ENCODE data around the gene ATOH8. TPM values are rescaled to one million over a fixed set of nuclear protein-coding genes. Genes with fewer than 3 reads are reported as not detected.

The ATOH8 gene
- polyA plus RNA-seq, 6 donors from 2014 or later: not detected

DNA sequence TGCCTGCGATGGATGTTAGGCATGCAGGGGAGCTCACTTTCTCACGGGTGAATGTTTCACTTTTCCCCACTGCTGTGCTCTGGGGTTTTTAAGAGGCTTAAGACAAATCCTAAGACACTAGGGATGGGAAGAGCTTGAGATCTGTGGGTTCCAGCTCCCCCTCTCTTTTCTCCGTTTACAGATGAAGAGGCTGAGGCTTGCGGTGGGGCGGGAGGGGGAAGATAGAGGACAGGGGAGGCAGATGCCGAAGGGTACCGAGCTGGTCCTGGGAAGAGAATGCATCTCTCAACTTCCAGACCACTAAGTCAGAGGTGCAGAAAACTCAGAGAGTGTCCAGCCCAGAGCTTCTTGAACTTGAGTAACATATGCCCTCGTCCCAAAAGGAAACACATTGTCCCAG is 8.2 kb upstream of the ATOH8 start:
- H3K27me3 Mint-ChIP-seq: peaks cover 16 to 44% (median 42%) of the 10 kb centered on the region in 3 donors
- peaks cover 0 to 12% (median 6%) of the 10 kb centered on the region in 7 donors for H3K9me3 Mint-ChIP-seq
- peaks cover 32 to 54% (median 37%) of the 10 kb centered on the region in 3 donors for H3K4me1 Mint-ChIP-seq
- peak overlapping the region in 3 of 8 donors; percentile 21 to 45 (median 40) for H3K4me3 Mint-ChIP-seq
- DNase-seq (no peak), ATAC-seq (ENCODE audit: low read depth in 2 of 2) (no peak)
- peaks cover 0 to 8% of the 10 kb centered on the region in 2 donors for H3K36me3 Mint-ChIP-seq
- H3K27ac Mint-ChIP-seq: peak overlapping the region in 3 of 6 donors; percentile 37 to 89 (median 41)

DNA sequence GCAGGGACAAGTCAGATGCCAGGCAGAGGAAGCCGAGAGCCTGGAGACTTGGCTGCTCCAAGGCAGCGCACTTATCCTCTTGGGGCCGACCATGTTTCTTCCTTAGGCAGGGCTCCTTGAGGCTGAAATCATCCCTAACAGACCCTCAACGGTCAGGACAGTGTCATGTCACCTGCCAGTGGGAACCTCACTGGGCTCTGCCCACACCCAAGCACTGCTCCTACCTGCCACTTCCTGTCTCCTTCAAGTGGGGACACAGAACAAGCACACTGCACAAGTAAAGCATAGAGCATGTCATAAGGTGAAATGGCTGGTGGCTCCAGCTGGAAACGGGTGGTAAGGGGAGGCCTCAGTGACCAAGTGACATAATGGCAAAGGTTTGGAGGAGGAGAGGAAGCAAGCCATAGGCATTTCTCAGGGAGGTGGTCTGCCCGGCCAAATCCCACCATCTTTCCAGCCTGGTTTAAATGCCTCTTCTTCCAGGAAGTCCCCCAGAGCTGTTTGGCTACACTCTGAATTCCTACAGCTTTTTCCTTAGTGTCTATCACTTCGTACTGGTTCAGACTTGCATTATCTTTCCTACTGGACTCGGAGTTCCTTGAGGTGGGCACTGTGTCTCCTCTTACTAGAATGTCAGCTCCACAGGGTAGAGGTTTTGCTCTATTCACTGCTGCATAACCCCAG is 7.3 kb upstream of the ATOH8 start:
- peak overlapping the region in 1 of 6 donors; percentile 64 for H3K27ac Mint-ChIP-seq
- no peak for DNase-seq
- H3K4me3 Mint-ChIP-seq: peak overlapping the region in 2 of 8 donors; percentile 18 to 57
- H3K27me3 Mint-ChIP-seq: peaks cover 14 to 42% (median 39%) of the 10 kb centered on the region in 3 donors
- no peak for ATAC-seq (ENCODE audit: low read depth in 2 of 2)
- peaks cover 0 to 8% of the 10 kb centered on the region in 2 donors for H3K36me3 Mint-ChIP-seq
- H3K4me1 Mint-ChIP-seq: peaks cover 32 to 57% (median 37%) of the 10 kb centered on the region in 3 donors
- peaks cover 0 to 12% (median 6%) of the 10 kb centered on the region in 7 donors for H3K9me3 Mint-ChIP-seq

DNA sequence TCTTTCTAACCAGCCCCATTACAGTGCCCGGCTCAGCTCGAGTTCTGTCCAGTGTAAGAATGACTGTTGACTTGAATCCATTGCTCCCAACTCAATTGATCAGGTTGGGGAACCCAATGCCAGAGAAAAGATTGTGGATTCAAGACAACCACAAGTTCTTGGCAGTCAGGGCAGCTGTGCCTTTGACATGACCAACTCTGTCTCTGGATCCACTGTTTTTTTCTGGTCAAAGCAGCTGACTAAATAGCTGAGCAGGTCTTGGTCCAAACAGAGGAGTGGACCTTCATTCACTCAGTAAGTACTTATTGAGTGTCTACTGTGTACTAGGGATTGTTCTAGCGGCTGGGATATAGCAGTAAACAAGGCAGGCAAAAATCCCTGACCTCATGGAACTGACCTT is 6.3 kb upstream of the ATOH8 start:
- peaks cover 0 to 12% (median 6%) of the 10 kb centered on the region in 7 donors for H3K9me3 Mint-ChIP-seq
- peaks cover 9 to 42% (median 37%) of the 10 kb centered on the region in 3 donors for H3K27me3 Mint-ChIP-seq
- DNase-seq (no peak), ATAC-seq (ENCODE audit: low read depth in 2 of 2) (no peak)
- H3K4me3 Mint-ChIP-seq: peak overlapping the region in 2 of 8 donors; percentile 17 to 22
- H3K36me3 Mint-ChIP-seq: peaks cover 0 to 8% of the 10 kb centered on the region in 2 donors
- peak overlapping the region in 1 of 6 donors; percentile 89 for H3K27ac Mint-ChIP-seq
- H3K4me1 Mint-ChIP-seq: peaks cover 32 to 59% (median 37%) of the 10 kb centered on the region in 3 donors

- H3K9me3 Mint-ChIP-seq: peaks cover 0 to 12% (median 6%) of the 10 kb centered on the region in 7 donors
- ATAC-seq (ENCODE audit: low read depth in 2 of 2) (peak; percentile 85 to 88), DNase-seq (peak; percentile 39)
- peaks cover 15 to 40% (median 30%) of the 10 kb centered on the region in 3 donors for H3K27me3 Mint-ChIP-seq
- H3K27ac Mint-ChIP-seq: peak overlapping the region in 4 of 6 donors; percentile 11 to 71 (median 43)
- H3K36me3 Mint-ChIP-seq: peaks cover 0 to 8% of the 10 kb centered on the region in 2 donors
- H3K4me3 Mint-ChIP-seq: peak overlapping the region in 5 of 8 donors; percentile 20 to 34 (median 26)
- peaks cover 34 to 59% (median 40%) of the 10 kb centered on the region in 3 donors for H3K4me1 Mint-ChIP-seq
These were observed 5.6 kb upstream of the ATOH8 start for GRCh38 chr2:85748039-85748734.

DNA sequence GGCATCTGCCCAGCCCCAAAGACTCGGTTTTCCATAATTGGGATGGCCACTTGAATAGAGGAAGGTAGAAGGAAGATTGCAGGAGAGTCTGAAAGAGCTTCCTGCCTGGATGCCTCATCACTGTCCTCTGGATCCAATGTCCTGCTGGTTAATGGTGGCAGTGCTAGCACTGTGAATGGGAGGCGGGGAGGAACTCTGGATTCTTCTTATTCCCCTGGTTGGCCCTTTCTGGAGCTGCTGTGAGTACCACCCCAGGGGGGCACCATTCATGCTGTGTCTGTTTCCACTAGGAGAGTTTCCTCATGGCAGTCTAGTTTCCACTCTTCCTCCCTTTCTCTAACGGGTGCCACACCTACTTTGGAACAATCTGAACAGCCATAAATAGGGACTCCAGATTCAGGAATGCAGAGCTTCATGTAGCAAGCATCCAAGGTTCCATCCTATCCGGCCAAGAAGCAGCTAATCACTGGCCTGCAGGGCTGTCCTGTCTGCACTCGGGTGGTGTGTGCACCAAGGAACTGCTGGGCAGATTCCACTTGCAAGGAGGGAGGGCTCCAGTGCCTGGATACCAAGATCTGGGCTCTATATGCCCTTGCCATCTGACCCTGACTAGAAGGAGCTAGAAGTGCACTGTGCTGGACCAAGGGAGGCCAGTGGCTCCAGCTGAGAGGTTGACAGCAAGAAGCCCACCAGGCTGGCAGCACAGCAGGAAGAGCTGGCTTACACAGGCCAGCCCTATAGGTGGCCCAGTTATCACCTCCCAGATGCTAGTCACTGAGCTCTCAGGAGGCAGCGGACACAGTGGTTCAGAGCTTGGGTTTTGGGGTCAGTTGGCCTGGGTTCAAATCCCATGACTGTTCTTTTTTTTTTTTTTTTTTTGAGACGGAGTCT is 4.6 kb upstream of the ATOH8 start:
- Mint-ChIP-seq H3K4me1 (peaks cover 39 to 56% (median 47%) of the 10 kb centered on the region in 3 donors), H3K36me3 (peaks cover 0 to 8% of the 10 kb centered on the region in 2 donors), H3K27me3 (peaks cover 11 to 39% (median 22%) of the 10 kb centered on the region in 3 donors), H3K27ac (peak overlapping the region in 1 of 6 donors; percentile 54), H3K4me3 (peak overlapping the region in 3 of 8 donors; percentile 12 to 59 (median 32)), H3K9me3 (peaks cover 0 to 12% (median 6%) of the 10 kb centered on the region in 7 donors)
- DNase-seq (no peak), ATAC-seq (ENCODE audit: low read depth in 2 of 2) (no peak)

DNA sequence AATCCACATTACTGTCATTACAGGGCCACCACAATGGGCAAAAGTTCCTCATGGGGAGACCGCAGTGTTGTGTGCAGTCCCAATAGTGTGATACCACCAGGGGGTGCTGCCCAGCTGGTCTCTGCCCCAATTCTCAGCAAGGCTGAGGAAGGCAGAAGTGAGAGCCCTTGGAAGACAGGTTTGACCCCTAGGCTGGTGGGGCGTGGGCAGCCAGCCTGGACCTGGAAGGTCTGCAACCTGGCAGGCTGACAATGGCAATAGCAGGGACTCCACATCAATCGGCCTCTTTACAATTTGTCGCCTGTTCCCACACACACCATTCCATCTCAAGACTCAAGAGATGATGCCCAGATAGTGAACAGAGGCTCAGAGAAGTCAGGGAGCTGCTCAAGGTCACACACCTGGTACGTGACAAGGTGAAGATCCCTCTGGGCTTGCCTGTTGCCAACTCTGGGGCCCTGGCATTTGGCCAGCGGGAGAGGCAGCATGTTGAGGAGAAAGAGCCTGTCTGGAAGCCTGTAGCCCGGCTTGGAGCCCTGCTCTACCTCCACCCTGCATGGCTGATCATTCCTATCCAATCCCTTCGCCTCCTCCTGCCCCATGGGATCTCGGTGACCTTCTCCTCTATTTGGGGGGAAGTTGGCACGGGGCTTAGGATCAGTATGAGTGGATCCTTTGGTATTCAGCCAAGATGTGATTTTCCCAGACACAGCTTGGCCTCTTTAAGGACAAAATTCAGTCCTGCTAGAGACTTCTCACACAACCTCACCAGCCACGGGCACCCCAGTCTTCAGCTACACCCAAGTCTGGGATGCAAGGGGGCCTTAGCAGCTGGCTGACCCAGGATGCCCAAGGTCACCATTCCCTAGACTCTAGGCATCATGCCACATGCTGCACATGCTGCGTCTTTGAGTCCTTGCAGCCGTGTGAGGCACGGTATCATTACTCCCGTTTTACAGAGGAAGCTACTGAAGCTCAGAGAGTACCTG is 2.9 kb upstream of the ATOH8 start:
- H3K4me3 Mint-ChIP-seq: peak overlapping the region in 3 of 8 donors; percentile 39 to 61 (median 51)

DNA sequence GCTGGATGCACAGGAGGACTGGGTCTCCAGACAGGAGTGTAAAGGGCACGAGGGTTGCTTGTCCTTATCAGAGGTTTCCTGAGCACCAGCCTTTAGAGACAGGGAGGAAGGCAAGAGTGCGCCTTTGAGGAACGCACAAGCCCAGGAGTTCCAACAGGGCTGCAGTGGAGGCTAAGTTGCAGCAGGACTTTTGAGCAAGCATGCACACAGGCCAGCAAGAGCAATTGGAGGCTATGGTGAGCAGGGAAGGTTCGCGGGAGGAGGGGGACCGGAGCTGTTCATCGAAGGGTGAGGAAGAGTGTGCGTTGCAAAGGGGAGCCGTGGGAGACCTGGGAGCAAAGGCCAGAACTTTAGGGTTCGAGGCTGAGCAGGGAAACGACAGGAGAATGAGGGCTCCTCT is 2.2 kb upstream of the ATOH8 start:
- peaks cover 0 to 12% (median 6%) of the 10 kb centered on the region in 7 donors for H3K9me3 Mint-ChIP-seq
- peak overlapping the region in 2 of 6 donors; percentile 4 to 64 for H3K27ac Mint-ChIP-seq
- peaks cover 0 to 8% of the 10 kb centered on the region in 2 donors for H3K36me3 Mint-ChIP-seq
- peak overlapping the region in 4 of 8 donors; percentile 39 to 85 (median 68) for H3K4me3 Mint-ChIP-seq
- peaks cover 43 to 57% (median 52%) of the 10 kb centered on the region in 3 donors for H3K4me1 Mint-ChIP-seq
- no peak for ATAC-seq (ENCODE audit: low read depth in 2 of 2)
- DNase-seq: no peak
- peaks cover 27 to 47% (median 33%) of the 10 kb centered on the region in 3 donors for H3K27me3 Mint-ChIP-seq

More for the DNA sequence above, 2.9 kb upstream of the ATOH8 start:
- H3K27me3 Mint-ChIP-seq: peaks cover 22 to 46% (median 33%) of the 10 kb centered on the region in 3 donors
- H3K9me3 Mint-ChIP-seq: peaks cover 0 to 12% (median 6%) of the 10 kb centered on the region in 7 donors
- H3K36me3 Mint-ChIP-seq: peaks cover 0 to 8% of the 10 kb centered on the region in 2 donors
- peak overlapping the region in 1 of 6 donors; percentile 4 for H3K27ac Mint-ChIP-seq
- ATAC-seq (ENCODE audit: low read depth in 2 of 2) (peak; percentile 35 to 39), DNase-seq (peak; percentile 42)
- peaks cover 48 to 60% (median 59%) of the 10 kb centered on the region in 3 donors for H3K4me1 Mint-ChIP-seq

- DNase-seq (no peak), ATAC-seq (ENCODE audit: low read depth in 2 of 2) (no peak)
- peak overlapping the region; percentile 74 to 82 (median 78) for H3K4me3 Mint-ChIP-seq
- H3K27me3 Mint-ChIP-seq: peaks cover 29 to 52% (median 44%) of the 10 kb centered on the region in 3 donors
- H3K9me3 Mint-ChIP-seq: peaks cover 0 to 6% (median 3%) of the 10 kb centered on the region in 7 donors
- H3K27ac Mint-ChIP-seq: no peak overlapping the region
- peaks cover 0 to under 1% of the 10 kb centered on the region in 2 donors for H3K36me3 Mint-ChIP-seq
- peaks cover 33 to 42% (median 38%) of the 10 kb centered on the region in 3 donors for H3K4me1 Mint-ChIP-seq
These were observed 711 bp upstream of the ATOH8 start for GRCh38 chr2:85753035-85753524.

DNA sequence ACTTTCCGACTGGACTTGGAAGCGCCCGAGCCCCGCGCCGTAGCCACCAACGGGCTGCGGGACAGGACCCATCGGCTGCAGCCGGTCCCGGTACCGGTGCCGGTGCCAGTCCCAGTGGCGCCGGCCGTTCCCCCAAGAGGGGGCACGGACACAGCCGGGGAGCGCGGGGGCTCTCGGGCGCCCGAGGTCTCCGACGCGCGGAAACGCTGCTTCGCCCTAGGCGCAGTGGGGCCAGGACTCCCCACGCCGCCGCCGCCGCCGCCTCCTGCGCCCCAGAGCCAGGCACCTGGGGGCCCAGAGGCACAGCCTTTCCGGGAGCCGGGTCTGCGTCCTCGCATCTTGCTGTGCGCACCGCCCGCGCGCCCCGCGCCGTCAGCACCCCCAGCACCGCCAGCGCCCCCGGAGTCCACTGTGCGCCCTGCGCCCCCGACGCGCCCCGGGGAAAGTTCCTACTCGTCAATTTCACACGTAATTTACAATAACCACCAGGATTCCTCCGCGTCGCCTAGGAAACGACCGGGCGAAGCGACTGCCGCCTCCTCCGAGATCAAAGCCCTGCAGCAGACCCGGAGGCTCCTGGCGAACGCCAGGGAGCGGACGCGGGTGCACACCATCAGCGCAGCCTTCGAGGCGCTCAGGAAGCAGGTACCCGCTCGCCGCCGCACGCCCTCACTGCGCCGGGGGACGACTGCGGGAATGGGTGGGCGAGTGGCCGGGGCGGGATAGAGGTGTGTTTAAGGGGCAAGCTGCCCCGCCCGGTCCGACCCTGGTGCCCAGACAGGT is 713 bp downstream of the ATOH8 start:
- ATAC-seq (ENCODE audit: low read depth in 2 of 2): peak; percentile 63 to 68
- peak overlapping the region in 3 of 6 donors; percentile 47 to 75 (median 69) for H3K27ac Mint-ChIP-seq
- peak overlapping the region; percentile 85 to 94 (median 90) for H3K4me3 Mint-ChIP-seq
- DNase-seq: peak; percentile 39
- H3K27me3 Mint-ChIP-seq: peaks cover 33 to 58% (median 49%) of the 10 kb centered on the region in 3 donors
- H3K9me3 Mint-ChIP-seq: peaks cover 0 to 5% (median 0%) of the 10 kb centered on the region in 7 donors
- peaks cover 24 to 29% (median 26%) of the 10 kb centered on the region in 3 donors for H3K4me1 Mint-ChIP-seq
- H3K36me3 Mint-ChIP-seq: no peaks in the 10 kb centered on the region

- H3K4me3 Mint-ChIP-seq: peak overlapping the region; percentile 85 to 94 (median 90)
- H3K9me3 Mint-ChIP-seq: peaks cover 0 to under 1% (median 0%) of the 10 kb centered on the region in 7 donors
- ATAC-seq (ENCODE audit: low read depth in 2 of 2) (peak; percentile 28 to 40), DNase-seq (peak; percentile 11)
- peak overlapping the region in 4 of 6 donors; percentile 47 to 79 (median 67) for H3K27ac Mint-ChIP-seq
- H3K36me3 Mint-ChIP-seq: no peaks in the 10 kb centered on the region
- H3K27me3 Mint-ChIP-seq: peaks cover 35 to 66% (median 58%) of the 10 kb centered on the region in 3 donors
- peaks cover 20 to 24% (median 20%) of the 10 kb centered on the region in 3 donors for H3K4me1 Mint-ChIP-seq
These were observed 1.6 kb downstream of the ATOH8 start for GRCh38 chr2:85755122-85756027.
